ENCODE results near the gene USHBP1. TPM values are rescaled to one million over a fixed set of nuclear protein-coding genes. Genes with fewer than 3 reads are reported as not detected.

USHBP1 gene
- 11.4 and 12.0 TPM in 2 replicates for total RNA-seq

DNA sequence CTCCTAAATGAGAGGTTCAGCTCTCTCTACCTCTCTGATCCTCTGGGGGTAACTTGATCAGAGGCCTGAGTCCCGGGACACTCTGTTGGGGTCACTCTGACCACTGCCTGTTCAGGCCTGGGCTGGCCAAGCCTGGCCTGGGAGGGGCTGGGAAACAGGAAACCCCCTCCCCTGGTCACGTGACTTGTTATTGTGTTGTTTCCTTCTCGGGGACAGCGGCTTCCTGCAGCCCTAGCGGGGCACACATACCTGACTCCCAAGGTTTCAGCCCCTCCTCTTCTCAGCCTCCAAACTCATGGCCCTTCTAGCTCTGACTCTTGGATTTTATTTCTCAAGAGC is at the start of gene USHBP1:
TSS of gene USHBP1 (minus strand) at position 105 of the 339 bp plus-strand sequence. CDS start 446 bp downstream, outside the sequence.

DNA sequence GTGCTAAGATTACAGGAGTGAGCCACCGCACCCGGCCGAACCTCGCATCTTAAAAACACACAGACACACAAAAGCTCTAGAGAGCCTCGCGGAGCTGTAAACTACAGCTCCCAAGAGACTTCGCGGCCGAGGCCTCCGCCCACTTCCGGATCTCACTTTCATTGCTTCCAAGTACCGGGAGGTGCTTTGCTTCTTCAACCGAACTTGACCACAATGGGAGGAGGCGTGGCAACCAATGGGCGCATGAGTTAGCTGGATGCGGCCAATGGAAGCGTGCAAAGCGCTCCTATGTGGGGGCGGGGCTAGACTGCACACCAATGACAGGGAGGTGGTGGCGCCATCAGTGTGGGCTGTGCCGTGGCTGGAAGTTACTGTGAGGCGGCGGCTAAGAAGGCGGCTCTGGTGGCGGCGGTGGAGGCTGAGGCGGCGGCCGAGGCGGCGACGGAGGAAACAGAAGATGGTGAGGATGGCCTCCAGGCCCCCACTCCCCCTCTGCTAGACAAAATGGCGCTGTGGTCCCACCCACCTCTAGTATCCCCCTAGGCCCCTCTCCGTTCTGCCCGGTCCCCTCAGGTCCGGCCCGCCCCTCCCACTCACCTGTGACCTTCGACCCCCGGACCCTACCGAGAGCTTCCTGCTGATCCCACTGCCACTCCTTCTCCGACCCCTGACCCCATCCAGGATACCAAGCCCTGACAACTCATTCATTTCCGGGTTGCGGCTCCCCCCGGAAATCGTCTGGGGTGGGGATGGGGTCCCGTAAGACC is 44.8 kb upstream of the USHBP1 start, which contains the start of gene DDA1:
TSS of gene DDA1 (plus strand) at position 366 of the 767 bp plus-strand sequence. CDS start at position 458, 92 bp downstream.

DNA sequence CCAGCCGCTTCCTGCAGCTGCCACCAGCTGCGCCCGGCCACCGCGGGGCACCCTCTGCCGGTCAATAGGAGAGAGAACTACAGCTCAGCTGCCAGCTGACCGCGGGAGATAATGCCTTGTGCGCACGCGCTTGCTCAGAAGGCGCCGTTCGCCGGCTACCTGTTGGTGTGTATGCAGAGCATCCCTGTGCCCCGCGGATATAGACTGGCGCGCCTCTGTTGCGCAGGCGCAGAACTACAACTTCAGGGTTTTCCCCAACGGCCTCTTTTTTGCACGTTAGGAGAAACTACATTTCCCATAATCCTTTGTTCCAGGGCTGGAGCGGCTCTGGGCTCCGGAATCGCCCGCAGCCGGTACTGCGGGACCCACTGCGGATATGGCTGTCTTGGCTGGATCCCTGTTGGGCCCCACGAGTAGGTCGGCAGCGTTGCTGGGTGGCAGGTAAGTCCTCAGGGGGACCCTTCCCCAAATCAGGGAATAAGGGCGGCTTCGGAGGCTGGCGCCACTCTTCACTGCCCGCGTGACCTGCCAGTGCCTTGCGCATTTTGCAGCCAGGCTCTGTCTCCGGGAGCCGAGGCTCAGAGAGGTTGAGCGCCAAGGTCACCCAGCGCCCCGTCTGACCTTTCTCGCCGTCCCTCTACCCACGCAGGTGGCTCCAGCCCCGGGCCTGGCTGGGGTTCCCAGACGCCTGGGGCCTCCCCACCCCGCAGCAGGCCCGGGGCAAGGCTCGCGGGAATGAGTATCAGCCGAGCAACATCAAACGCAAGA is 41.2 kb upstream of the USHBP1 start, which contains the start of gene MRPL34:
TSS of gene MRPL34 (plus strand) at position 356 of the 768 bp plus-strand sequence. CDS start at position 377, 21 bp downstream.

DNA sequence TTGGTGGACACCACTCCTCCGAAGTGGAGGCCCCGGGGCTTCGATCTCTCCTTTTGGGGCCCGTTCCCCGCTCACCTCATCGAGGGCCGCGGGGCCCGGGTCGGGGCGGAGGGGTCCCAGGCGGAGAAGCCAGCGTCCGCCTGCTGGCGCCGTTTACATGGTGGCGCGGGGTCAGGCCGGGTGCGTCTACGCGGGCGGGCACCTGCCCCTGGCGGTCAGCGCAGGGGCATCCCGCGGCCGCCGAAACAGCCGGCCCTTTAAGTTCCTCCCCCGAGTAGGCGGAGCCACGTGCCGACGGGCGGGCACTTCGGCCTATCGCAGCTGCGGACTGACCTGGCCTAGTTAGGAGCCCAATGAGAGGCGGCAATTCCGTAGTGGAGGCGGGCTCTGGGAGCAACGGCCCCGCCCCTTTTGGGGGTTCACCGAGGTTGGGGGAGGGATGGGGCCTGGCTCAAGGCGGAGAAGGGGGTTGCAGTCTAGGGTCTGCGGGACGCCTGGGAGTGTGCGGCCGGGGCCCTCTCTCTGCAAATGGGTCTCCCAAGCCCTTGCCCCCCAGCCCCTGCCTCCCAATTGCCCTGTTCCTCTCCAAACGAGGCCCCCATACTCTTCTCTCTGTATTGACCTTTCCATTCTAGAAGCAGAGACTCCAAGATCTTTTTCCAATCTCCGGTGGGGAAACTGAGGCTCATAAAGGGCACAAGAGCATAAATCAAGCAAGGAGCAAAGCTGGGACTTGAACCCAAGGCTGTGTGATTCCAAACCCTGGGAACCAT is 38.8 kb upstream of the USHBP1 start, which contains the start of gene ABHD8:
TSS of gene ABHD8 (minus strand) at position 259 of the 773 bp plus-strand sequence. CDS start 1,809 bp downstream, outside the sequence.

DNA sequence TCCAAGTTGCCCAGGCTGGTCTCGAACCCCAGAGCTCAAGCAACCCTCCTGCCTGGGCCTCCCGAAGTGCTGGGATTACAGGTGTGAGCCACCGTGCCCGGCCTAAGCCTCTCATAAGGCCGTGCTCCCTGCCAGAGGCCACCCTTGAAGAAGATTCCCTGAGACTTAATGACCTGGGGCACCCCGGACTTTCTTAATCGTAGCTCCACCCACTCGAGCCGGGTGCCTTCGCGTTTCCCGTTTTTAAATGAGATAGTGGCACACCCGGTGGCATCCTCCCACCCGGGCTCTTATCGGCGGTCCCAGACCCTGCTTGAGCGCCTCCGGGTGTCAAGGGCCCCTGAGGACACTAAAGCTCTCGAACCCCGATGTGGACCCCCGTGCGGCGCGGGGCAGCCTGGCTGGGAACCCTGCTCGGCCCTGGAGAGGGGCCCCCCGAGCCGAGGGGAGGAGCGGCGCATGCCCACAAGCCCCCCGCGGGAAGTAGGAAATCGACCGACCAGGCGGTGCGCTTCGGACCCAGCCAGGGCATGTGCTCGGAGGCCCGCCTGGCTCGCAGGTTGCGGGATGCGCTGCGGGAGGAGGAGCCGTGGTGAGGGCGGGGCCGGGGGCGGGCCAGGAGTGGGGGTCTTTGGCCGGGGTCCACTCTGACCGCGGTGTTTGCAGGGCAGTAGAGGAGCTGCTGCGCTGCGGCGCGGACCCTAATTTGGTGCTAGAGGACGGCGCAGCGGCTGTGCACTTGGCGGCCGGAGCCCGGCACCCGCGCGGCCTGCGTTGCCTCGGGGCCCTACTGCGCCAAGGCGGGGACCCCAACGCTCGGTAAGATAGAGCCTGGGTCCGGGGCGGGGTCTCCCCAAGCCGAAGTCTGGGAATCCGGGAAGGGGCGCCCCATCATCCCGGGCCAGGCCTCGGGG is 17.1 kb upstream of the USHBP1 start, which contains the start of gene ANKLE1:
TSS of gene ANKLE1 (plus strand) at position 511 of the 914 bp plus-strand sequence. CDS start at position 531, 20 bp downstream.

GRCh38 chr19:17266975-17267788 is 2.6 kb upstream of the USHBP1 start, which contains the start of gene BABAM1:
Gene BABAM1 (plus strand): TSS chr19:17267443. CDS start chr19:17268807, 1,364 bp downstream.

GRCh38 chr19:17245535-17245984 is 19.0 kb downstream of the USHBP1 start, which contains the start of gene NR2F6:
Gene NR2F6 (minus strand): TSS chr19:17245919. CDS start chr19:17245220, 699 bp downstream.

GRCh38 chr19:17226002-17226933 is 38.3 kb downstream of the USHBP1 start, which contains the start of gene OCEL1:
Gene OCEL1 (plus strand): TSS chr19:17226226. CDS start chr19:17226248, 22 bp downstream.

DNA sequence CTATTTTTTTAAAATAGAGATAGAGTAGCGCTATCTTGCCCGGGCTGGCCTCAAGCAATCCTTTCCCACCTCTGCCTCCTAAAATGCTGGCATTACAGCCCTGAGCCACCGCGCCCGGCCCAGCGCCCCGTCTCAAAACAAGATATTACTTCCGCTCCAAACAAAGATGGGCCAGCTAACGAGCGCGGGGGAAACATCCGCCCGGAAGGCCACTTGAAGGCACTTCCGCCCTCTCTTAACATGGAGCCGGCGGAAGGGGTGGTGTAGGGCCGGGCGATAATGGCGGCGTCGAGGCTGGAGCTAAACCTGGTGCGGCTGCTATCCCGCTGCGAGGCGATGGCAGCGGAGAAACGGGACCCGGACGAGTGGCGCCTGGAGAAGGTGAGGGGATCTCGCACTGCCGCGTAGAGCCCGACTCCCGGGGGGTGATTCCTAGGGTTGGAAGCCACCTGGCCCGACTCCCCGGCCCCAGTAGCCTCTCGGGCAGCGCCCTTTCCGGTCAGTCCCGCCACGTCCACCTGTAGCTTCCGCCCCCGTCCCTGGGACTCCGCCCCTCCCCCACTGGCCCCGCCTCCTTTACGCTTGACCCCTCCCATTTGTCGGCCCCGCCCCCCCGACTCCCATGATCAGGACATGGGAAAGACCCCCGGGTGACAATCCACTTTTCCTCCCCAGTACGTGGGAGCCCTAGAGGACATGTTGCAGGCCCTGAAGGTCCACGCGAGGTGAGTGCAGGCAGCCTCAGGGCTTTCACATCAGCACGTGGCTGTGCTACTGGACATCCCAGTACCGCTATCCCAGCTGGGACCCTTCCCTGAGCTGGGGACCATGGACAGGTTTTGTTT is 49.2 kb downstream of the USHBP1 start, which contains the start of gene USE1:
TSS of gene USE1 (plus strand) at position 231 of the 845 bp plus-strand sequence. CDS start at position 280, 49 bp downstream.

Other genes starting within 250 kb of the USHBP1 start
- gene CPAMD8, start 237.9 kb downstream of the USHBP1 start, total RNA-seq, result 0.18 and 0.19 TPM in 2 replicates
- gene HAUS8, start 189.3 kb downstream of the USHBP1 start, total RNA-seq, result 3.4 and 4.0 TPM in 2 replicates
- gene MYO9B, start 189.0 kb downstream of the USHBP1 start, total RNA-seq, result 47.7 and 58.8 TPM in 2 replicates
- gene USE1, start 49.4 kb downstream of the USHBP1 start, total RNA-seq, result 19.0 and 25.4 TPM in 2 replicates
- 1.8 and 3.2 TPM in 2 replicates for gene OCEL1, start 38.5 kb downstream of the USHBP1 start, total RNA-seq
- gene NR2F6, start 18.8 kb downstream of the USHBP1 start, total RNA-seq, result 31.5 and 46.8 TPM in 2 replicates
- 113 and 123 TPM in 2 replicates for gene BABAM1, start 2.7 kb upstream of the USHBP1 start, total RNA-seq
- gene ANKLE1, start 17.2 kb upstream of the USHBP1 start, total RNA-seq, result 0.81 and 1.3 TPM in 2 replicates
- 6.3 and 7.2 TPM in 2 replicates for gene ABHD8, start 38.7 kb upstream of the USHBP1 start, total RNA-seq
- gene MRPL34, start 41.1 kb upstream of the USHBP1 start, total RNA-seq, result 27.8 and 39.0 TPM in 2 replicates
- gene DDA1, start 44.8 kb upstream of the USHBP1 start, total RNA-seq, result 25.6 and 30.5 TPM in 2 replicates
- 2.4 and 4.0 TPM in 2 replicates for gene ANO8, start 70.1 kb upstream of the USHBP1 start, total RNA-seq
- gene GTPBP3, start 72.8 kb upstream of the USHBP1 start, total RNA-seq, result 9.7 and 12.7 TPM in 2 replicates
- 0.75 and 2.2 TPM in 2 replicates for gene PLVAP, start 112.6 kb upstream of the USHBP1 start, total RNA-seq
- 0.09 and 0.28 TPM in 2 replicates for gene CCDC194, start 129.5 kb upstream of the USHBP1 start, total RNA-seq
- gene BST2, start 140.9 kb upstream of the USHBP1 start, total RNA-seq, result 107 and 110 TPM in 2 replicates
- gene MVB12A, start 155.3 kb upstream of the USHBP1 start, total RNA-seq, result 31.3 and 31.4 TPM in 2 replicates
- under 0.01 and 0.09 TPM in 2 replicates for gene TMEM221, start 183.9 kb upstream of the USHBP1 start, total RNA-seq
- not detected in 2 replicates for gene NXNL1, start 196.2 kb upstream of the USHBP1 start, total RNA-seq
- 12.4 and 16.7 TPM in 2 replicates for gene SLC27A1, start 205.8 kb upstream of the USHBP1 start, total RNA-seq
- 44.8 and 53.8 TPM in 2 replicates for gene PGLS, start 246.9 kb upstream of the USHBP1 start, total RNA-seq